ENCODE measurements around the gene LHX2. TPM values are rescaled to one million over a fixed set of nuclear protein-coding genes. Genes with fewer than 3 reads are reported as not detected.

Gene LHX2
- total RNA-seq, 4 donors from 2014 or later, result not detected

DNA sequence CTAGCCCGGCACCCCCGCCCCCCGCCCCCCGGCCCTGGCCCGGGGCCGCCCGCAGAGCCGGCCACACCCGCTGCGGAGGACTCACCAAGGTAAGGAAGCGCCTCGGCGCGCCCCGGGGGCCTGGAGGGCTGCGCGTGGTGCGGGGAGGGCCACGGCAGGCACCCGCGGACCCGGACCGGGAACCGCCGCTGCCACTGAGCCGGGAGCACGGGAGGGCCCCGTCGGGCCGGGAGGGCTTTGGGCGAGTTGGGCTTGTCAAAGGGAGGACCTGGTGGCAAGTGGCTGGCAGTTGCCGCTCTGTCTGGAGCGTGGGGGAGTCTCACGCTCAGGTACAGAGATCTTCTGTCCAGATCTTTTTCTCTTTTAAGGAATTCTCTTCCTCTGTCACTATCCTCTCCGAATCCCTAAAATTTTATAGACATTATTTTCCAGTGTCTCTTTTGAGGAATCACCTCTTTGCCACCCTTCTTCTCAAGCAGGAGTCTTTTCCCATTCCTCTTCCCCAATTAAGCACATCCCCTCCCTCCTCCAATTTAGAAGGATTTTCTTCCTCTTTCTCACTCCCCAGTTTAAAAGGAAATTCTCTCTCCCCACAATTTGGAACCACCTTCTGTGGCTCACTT lies 11.3 kb upstream of the LHX2 start:
- DNase-seq (ENCODE audit: low spot score) (no peak), ATAC-seq (ENCODE audit: low FRiP score) (no peak)
- TF ChIP-seq, protein P1, sequence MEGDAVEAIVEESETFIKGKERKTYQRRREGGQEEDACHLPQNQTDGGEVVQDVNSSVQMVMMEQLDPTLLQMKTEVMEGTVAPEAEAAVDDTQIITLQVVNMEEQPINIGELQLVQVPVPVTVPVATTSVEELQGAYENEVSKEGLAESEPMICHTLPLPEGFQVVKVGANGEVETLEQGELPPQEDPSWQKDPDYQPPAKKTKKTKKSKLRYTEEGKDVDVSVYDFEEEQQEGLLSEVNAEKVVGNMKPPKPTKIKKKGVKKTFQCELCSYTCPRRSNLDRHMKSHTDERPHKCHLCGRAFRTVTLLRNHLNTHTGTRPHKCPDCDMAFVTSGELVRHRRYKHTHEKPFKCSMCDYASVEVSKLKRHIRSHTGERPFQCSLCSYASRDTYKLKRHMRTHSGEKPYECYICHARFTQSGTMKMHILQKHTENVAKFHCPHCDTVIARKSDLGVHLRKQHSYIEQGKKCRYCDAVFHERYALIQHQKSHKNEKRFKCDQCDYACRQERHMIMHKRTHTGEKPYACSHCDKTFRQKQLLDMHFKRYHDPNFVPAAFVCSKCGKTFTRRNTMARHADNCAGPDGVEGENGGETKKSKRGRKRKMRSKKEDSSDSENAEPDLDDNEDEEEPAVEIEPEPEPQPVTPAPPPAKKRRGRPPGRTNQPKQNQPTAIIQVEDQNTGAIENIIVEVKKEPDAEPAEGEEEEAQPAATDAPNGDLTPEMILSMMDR (IDR thresholded peaks at IDR 0.05), result no peak

DNA sequence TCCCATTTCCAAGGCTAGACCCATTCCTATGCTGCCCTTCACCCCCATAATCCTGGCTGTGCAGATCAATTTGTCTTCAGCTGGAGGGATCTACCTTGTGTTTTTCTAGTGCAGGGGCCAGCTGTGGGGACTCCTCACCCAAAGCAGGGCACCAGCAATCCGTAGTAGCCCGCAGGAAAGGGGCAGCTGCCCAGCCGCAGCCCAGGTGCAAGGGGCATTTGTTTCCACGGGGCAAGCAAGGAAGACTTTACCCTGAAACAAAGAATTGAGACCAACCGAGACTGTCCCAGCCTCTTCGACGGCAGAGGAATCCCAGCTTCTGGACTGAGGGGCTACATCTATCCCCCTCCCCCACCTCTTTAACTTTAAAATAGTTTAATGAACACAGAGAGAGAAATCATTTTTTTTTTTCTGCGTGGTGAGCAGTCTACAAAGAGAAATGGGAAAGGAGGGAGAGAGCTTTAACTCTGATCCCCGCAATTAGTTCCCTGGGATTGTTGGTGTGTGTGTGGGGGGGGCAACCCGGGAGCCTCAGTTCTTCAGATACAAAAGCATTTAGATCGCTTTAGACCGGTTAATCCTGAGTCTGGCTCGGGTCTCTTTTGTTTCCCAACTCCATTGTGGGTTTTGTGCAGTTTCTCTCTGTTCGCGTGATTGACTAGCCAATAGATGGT lies 10.6 kb upstream of the LHX2 start:
- TF ChIP-seq, protein P1 (IDR thresholded peaks at IDR 0.05), result no peak
- ATAC-seq (ENCODE audit: low FRiP score), result no peak
- DNase-seq (ENCODE audit: low spot score), result no peak

DNA sequence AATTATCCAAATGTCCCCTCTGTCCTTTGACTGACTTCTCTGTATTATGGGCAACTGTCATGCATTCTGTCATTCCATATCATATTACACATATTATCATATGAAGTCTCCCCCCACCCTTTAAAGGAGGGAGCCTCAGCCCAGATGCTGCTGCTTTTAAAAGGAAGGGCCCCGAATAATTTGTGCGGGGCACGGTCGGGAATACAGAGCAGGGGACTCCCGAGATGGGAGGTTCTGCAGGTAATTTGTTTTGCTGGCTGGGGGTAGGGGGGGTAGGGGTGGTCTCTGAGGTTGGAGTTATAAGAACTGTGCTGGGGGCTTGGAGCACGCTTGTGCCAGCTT lies 10.1 kb upstream of the LHX2 start:
- DNase-seq (ENCODE audit: low spot score) (no peak), ATAC-seq (ENCODE audit: low FRiP score) (no peak)
- TF ChIP-seq, protein P1 (IDR thresholded peaks at IDR 0.05), result no peak

DNA sequence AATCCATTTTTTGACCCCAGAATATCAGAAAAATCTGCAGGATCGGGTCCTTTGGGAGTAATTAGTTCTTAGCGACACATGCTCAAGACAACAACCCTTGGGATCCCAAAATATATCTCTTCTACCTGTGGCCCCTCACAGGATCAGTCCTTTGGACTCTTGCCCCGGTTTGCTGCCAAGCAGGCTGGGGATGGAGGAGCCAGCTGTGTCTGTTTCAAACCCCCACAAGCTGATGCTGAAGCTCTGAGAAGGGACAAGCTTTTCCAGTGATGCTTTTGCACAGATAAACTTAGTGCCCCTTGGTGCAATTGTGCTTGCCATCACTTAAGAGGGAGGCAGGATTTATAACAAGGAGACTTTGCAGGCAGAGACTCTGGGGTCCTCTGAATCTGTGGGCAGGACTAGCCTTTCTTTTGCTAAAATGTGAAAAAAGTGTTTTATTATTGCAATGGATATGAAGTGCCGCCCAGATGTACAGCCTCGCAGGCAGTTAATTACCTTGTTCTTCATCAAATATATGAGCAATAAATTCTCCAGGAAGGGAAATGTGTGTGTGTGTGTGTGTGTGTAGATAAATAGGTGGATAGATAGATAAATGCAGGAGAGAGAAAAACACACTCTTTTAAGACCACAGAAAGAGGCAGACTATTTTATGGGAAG lies 9.6 kb upstream of the LHX2 start:
- DNase-seq (ENCODE audit: low spot score) (no peak), ATAC-seq (ENCODE audit: low FRiP score) (no peak)
- TF ChIP-seq, protein P1 (IDR thresholded peaks at IDR 0.05), result no peak

DNA sequence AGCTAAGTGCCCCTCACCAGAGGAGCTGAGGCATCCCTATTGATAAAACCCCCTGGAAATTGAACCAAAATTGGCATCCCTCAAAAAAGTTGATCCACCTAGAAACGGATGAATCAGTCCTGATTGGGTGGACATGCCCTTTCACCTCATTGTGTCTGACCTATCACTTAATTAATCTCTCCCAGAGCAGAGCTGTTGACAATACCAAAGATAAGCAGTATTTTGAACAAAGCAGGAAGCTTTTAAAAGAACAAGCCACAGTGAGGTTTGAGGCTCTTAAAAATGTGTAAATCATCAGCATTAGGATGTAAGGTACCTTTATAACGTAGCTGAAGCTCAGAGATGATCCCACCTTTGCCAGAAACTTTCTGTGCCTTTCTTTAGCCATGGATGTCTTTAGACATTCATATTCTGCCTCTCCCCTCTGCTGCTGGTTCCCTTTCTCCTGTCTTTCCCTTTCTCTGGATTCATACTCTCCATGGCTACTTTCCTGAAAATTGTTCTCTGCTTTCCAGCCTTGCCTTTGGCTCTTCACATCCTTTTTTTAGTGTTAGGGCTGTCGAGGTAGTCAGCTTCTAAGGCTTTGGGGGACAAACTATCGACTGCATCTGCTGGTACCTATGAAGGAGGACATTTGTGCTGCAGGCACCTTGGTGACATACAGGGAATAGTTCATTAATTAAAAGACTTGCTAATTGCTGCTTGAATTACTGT lies 7.8 kb upstream of the LHX2 start:
- TF ChIP-seq, protein P1 (IDR thresholded peaks at IDR 0.05), result no peak
- no peak for ATAC-seq (ENCODE audit: low FRiP score)

DNA sequence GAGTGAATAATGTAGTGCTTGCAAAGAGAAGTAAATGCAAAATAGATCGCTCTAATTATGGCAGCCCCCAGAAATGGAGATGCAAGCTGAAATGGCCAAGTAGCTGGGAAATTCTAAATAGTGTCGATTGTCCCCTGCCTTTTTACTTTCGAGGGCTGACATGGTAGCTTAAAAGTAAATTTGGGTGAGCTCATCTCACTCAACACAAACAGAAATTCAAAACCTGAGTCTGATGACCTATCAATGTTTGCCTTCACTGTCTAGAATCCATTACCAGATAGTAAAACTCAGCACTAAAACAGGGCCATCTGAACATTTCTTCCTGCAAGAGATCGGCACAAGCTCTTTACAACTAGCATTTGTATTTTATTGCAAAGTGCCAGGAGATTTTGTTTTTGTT lies 7.0 kb upstream of the LHX2 start:
- TF ChIP-seq, protein P1 (IDR thresholded peaks at IDR 0.05), result no peak
- DNase-seq (ENCODE audit: low spot score) (no peak), ATAC-seq (ENCODE audit: low FRiP score) (no peak)

More for the DNA sequence above, 7.8 kb upstream of the LHX2 start:
- no peak for DNase-seq (ENCODE audit: low spot score)
